Body of pancreas (tissue), 4 donors: Measurements from ENCODE around the gene GPX3. TPM values are rescaled to one million over a fixed set of nuclear protein-coding genes. Genes with fewer than 3 reads are reported as not detected.

ENCODE experiments used
- ATAC-seq: fragments of 150-250 bp; one replicate; pipeline ENCODE4 v1.9.1; 2016
- DNase-seq, 4 donors: peaks; one replicate each; pipeline ENCODE4 v3.0.0-alpha.2; 2019
- H3K27ac ChIP-seq, 4 donors: fragments of 200-600 bp; sonication (generic); 1 replicate in 3 of 4; 2 replicates in 1 of 4; pipeline versions ENCODE4 v1.5.1 to v1.6.1; 2016 to 2019; ENCODE audit warnings: mild to moderate bottlenecking in 1 of 4, mixed read lengths in 1 of 4, moderate library complexity in 1 of 4
- H3K27me3 ChIP-seq, 2 donors: fragments of 200-600 bp; sonication (generic); one replicate each; pipeline ENCODE4 v1.6.0; 2016; ENCODE audit warnings: mild to moderate bottlenecking in 1 of 2
- H3K36me3 ChIP-seq, 2 donors: fragments of 200-600 bp; sonication (generic); replicated peaks in 1 of 2; 2 replicates each; pipeline ENCODE4 v1.5.1; 2016; ENCODE audit warnings: low read depth in 2 of 2; ENCODE audit not compliant: insufficient read depth in 1 of 2
- H3K4me1 ChIP-seq: fragments of 200-600 bp; sonication (generic); one replicate; pipeline ENCODE4 v1.6.0; 2016
- H3K4me3 ChIP-seq, 2 donors: fragments of 200-600 bp; sonication (generic); 1 replicate in 1 of 2; 2 replicates in 1 of 2; pipeline ENCODE4 v1.5.1; 2016 to 2019
- H3K9me3 ChIP-seq, 3 donors: fragments of 200-600 bp; sonication (generic); 1 replicate in 2 of 3; 2 replicates in 1 of 3; pipeline ENCODE4 v1.5.1; 2016
- CTCF ChIP-seq, 7 experiments: fragments of 450-650 bp in 4 of 7; fragments of 200-600 bp in 3 of 7; sonication (generic) in 3 of 7; IDR thresholded peaks; one replicate each; pipeline ENCODE4 v1.5.1; 2016 to 2019; ENCODE audit warnings: antibody characterized with exemption in 7 of 7
- POLR2A ChIP-seq, 3 donors: fragments of 450-650 bp; IDR thresholded peaks; one replicate each; pipeline ENCODE4 v1.6.1; 2016; ENCODE audit warnings: antibody characterized with exemption in 3 of 3, mild to moderate bottlenecking in 2 of 3
- WGBS, 2 donors: methylation state at CpG; one replicate each; pipeline ENCODE4 v1.1.5; 2017; 5-methylcytosine and 5-hydroxymethylcytosine counted together
- intact Hi-C: fragments of 100-400 bp; cut with DNase I; formaldehyde crosslinking; loops from one replicate; pipeline ENCODE4 v1.15.1; 2023
- total RNA-seq, 2 donors: library from RNA; depleted of rRNA; stranded (reverse); fragments of >200 nt; gene quantifications; one replicate each; pipeline ENCODE4 v1.1.0, GENCODE V29; 2016

Gene GPX3
- total RNA-seq, 2 donors from 2014 or later, result 686 to 1,482 TPM

GRCh38 chr5:151070449-151070848 lies 50.1 kb downstream of the GPX3 start:
- no peaks in the 10 kb centered on the region for H3K36me3 ChIP-seq
- 76 to 85% methylated on average over 2 of the region's 2 CpGs for WGBS, 2 donors
- ATAC-seq (no peak), DNase-seq (no peak)
- no peak overlapping the region for H3K27ac ChIP-seq
- no peaks in the 10 kb centered on the region for H3K9me3 ChIP-seq
- no peak for TF ChIP-seq CTCF (IDR thresholded peaks at IDR 0.05)
- no peak for TF ChIP-seq POLR2A (IDR thresholded peaks at IDR 0.05)
- H3K4me1 ChIP-seq, result peaks cover 58% of the 10 kb centered on the region
- H3K27me3 ChIP-seq, result no peaks in the 10 kb centered on the region
- no peak overlapping the region for H3K4me3 ChIP-seq
- intact Hi-C loops, result loop anchor here (5.0 kb wide), 1 partner anchor 37 kb away; no protein-coding TSS in a partner anchor

GRCh38 chr5:151071021-151071420 lies 50.6 kb downstream of the GPX3 start:
- H3K4me1 ChIP-seq, result peaks cover 64% of the 10 kb centered on the region
- ATAC-seq, result no peak
- H3K27me3 ChIP-seq, result no peaks in the 10 kb centered on the region
- no peak overlapping the region for H3K4me3 ChIP-seq
- TF ChIP-seq POLR2A (IDR thresholded peaks at IDR 0.05) (no peak), CTCF (IDR thresholded peaks at IDR 0.05) (no peak)
- DNase-seq, result no peak
- H3K27ac ChIP-seq, result no peak overlapping the region
- no peaks in the 10 kb centered on the region for H3K36me3 ChIP-seq
- WGBS, 2 donors, result 96 to 97% methylated on average over 4 of the region's 4 CpGs
- intact Hi-C loops, result loop anchor here (5.0 kb wide), 1 partner anchor 36 kb away; no protein-coding TSS in a partner anchor
- no peaks in the 10 kb centered on the region for H3K9me3 ChIP-seq

GRCh38 chr5:151071848-151072629 lies 51.6 kb downstream of the GPX3 start:
- ATAC-seq, result no peak
- no peak for DNase-seq
- peaks cover 74% of the 10 kb centered on the region for H3K4me1 ChIP-seq
- H3K36me3 ChIP-seq, result no peaks in the 10 kb centered on the region
- no peak overlapping the region for H3K27ac ChIP-seq
- H3K9me3 ChIP-seq, result no peaks in the 10 kb centered on the region
- H3K27me3 ChIP-seq, result no peaks in the 10 kb centered on the region
- 80 to 85% methylated on average over 8 to 10 of the region's 10 CpGs for WGBS, 2 donors
- no peak overlapping the region for H3K4me3 ChIP-seq
- TF ChIP-seq POLR2A (IDR thresholded peaks at IDR 0.05) (no peak), CTCF (IDR thresholded peaks at IDR 0.05) (no peak)
- intact Hi-C loops, result loop anchor here (5.0 kb wide), 1 partner anchor 35 kb away; no protein-coding TSS in a partner anchor

GRCh38 chr5:151072630-151073025 lies 52.2 kb downstream of the GPX3 start:
- no peak for ATAC-seq
- H3K4me1 ChIP-seq, result peaks cover 78% of the 10 kb centered on the region

More at GRCh38 chr5:151072630-151073025, 52.2 kb downstream of the GPX3 start:
- no peak for DNase-seq
- Histone ChIP-seq H3K27ac (no peak overlapping the region), H3K27me3 (no peaks in the 10 kb centered on the region), H3K4me3 (no peak overlapping the region), H3K36me3 (no peaks in the 10 kb centered on the region), H3K9me3 (no peaks in the 10 kb centered on the region)
- TF ChIP-seq CTCF (IDR thresholded peaks at IDR 0.05) (no peak), POLR2A (IDR thresholded peaks at IDR 0.05) (no peak)
- WGBS, 2 donors, result 77 to 96% methylated on average over 4 to 5 of the region's 5 CpGs
- intact Hi-C loops, result loop anchor here (5.0 kb wide), 1 partner anchor 35 kb away; no protein-coding TSS in a partner anchor
